Bronchial epithelial cell (primary cell): Measurements from ENCODE around the gene MIER1. TPM values are rescaled to one million over a fixed set of nuclear protein-coding genes. Genes with fewer than 3 reads are reported as not detected.
A peak's percentile ranks its signal among the peaks of the same experiment; 100 is the strongest.

Experiments used
- DNase-seq: peaks from one replicate; pipeline ENCODE4 v3.0.0-alpha.2; 2010; ENCODE audit warnings: low read depth
- FAIRE-seq: peaks from 2 replicates; lab custom pipeline; 2011; peaks lifted over from hg19 to GRCh38; lab: Jason Lieb, UNC
- H3K27me3 ChIP-seq: 2 replicates; pipeline ENCODE4 v1.5.1; 2011; ENCODE audit warnings: low read length; ENCODE audit not compliant: control insufficient read depth, insufficient read depth
- H3K36me3 ChIP-seq: 2 replicates; pipeline ENCODE4 v1.5.1; 2011; ENCODE audit warnings: low read length; ENCODE audit not compliant: control insufficient read depth, insufficient read depth
- H3K4me3 ChIP-seq: 2 replicates; pipeline ENCODE4 v1.5.1; 2011; ENCODE audit warnings: mild to moderate bottlenecking, low read depth, low read length, control low read depth
- CTCF ChIP-seq: IDR thresholded peaks from 2 replicates; pipeline ENCODE4 v1.5.1; 2011; ENCODE audit warnings: mild to moderate bottlenecking, moderate library complexity, low read length, control low read depth, inconsistent platforms; ENCODE audit not compliant: insufficient read depth, severe bottlenecking
- total RNA-seq: library from RNA; depleted of rRNA; stranded (reverse); fragments of >200 nt; gene quantifications from 2 replicates; pipeline ENCODE4 v1.2.1, GENCODE V29; 2014

The MIER1 gene
- total RNA-seq, 1 donor from 2014 or later, result 16.8 TPM

- H3K4me3 ChIP-seq, result no peak overlapping the region
- no peaks in the 10 kb centered on the region for H3K27me3 ChIP-seq
- DNase-seq (no peak), FAIRE-seq (no peak)
- H3K36me3 ChIP-seq, result no peaks in the 10 kb centered on the region
- TF ChIP-seq CTCF, result no peak
Observed at GRCh38 chr1:66938613-66939012, 13.8 kb downstream of the MIER1 start.

- Histone ChIP-seq H3K36me3 (no peaks in the 10 kb centered on the region), H3K27me3 (no peaks in the 10 kb centered on the region), H3K4me3 (no peak overlapping the region)
- TF ChIP-seq CTCF, result no peak
- DNase-seq (no peak), FAIRE-seq (no peak)
Observed at GRCh38 chr1:66940981-66941380, 16.2 kb downstream of the MIER1 start.

GRCh38 chr1:66943361-66943969 is 18.7 kb downstream of the MIER1 start:
- FAIRE-seq (no peak), DNase-seq (no peak)
- no peak for TF ChIP-seq CTCF
- Histone ChIP-seq H3K4me3 (no peak overlapping the region), H3K27me3 (no peaks in the 10 kb centered on the region), H3K36me3 (peaks cover 2% of the 10 kb centered on the region)

- Histone ChIP-seq H3K27me3 (no peaks in the 10 kb centered on the region), H3K4me3 (no peak overlapping the region), H3K36me3 (peaks cover 4% of the 10 kb centered on the region)
- no peak for FAIRE-seq
- TF ChIP-seq CTCF, result no peak
- DNase-seq, result peak; percentile 85
Observed at GRCh38 chr1:66944330-66945274, 19.8 kb downstream of the MIER1 start.

GRCh38 chr1:66945316-66945715 is 20.5 kb downstream of the MIER1 start:
- no peak for TF ChIP-seq CTCF
- Histone ChIP-seq H3K4me3 (no peak overlapping the region), H3K27me3 (no peaks in the 10 kb centered on the region), H3K36me3 (peaks cover 4% of the 10 kb centered on the region)
- DNase-seq (no peak), FAIRE-seq (no peak)
